GM21390 (cell line): Measurements from ENCODE around the gene LHCGR.

Experiments
- ATAC-seq: cut with Tn5 transposase; IDR thresholded peaks from one replicate; pipeline ENCODE4 v1.9.1; 2021; ENCODE audit not compliant: unreplicated experiment

LHCGR gene

GRCh38 chr2:48755473-48755872 lies at the start of gene LHCGR:
Gene LHCGR, minus strand, starts transcription at chr2:48755724. Its CDS starts 53 bp downstream, at chr2:48755671.
- no peak for ATAC-seq

- ATAC-seq: no peak
Measured at GRCh38 chr2:48799601-48800000, 44.1 kb upstream of the LHCGR start.

GRCh38 chr2:48795065-48795464 lies 39.5 kb upstream of the LHCGR start:
- ATAC-seq: no peak

GRCh38 chr2:48793671-48794070 lies 38.1 kb upstream of the LHCGR start:
- no peak for ATAC-seq

- ATAC-seq: no peak
Measured at GRCh38 chr2:48792030-48792429, 36.5 kb upstream of the LHCGR start.

GRCh38 chr2:48790407-48791170 lies 35.1 kb upstream of the LHCGR start:
- ATAC-seq: no peak

- ATAC-seq: no peak
Measured at GRCh38 chr2:48787580-48787979, 32.1 kb upstream of the LHCGR start.

- ATAC-seq: no peak
Measured at GRCh38 chr2:48781366-48781765, 25.8 kb upstream of the LHCGR start.

- no peak for ATAC-seq
Measured at GRCh38 chr2:48779019-48779716, 23.6 kb upstream of the LHCGR start.

- ATAC-seq: no peak
Measured at GRCh38 chr2:48774251-48774650, 18.7 kb upstream of the LHCGR start.

- ATAC-seq: no peak
Measured at GRCh38 chr2:48771241-48772014, 15.9 kb upstream of the LHCGR start.

GRCh38 chr2:48770181-48770580 lies 14.7 kb upstream of the LHCGR start:
- ATAC-seq: no peak

GRCh38 chr2:48768669-48769068 lies 13.1 kb upstream of the LHCGR start:
- no peak for ATAC-seq

- ATAC-seq: no peak
Measured at GRCh38 chr2:48767330-48767729, 11.8 kb upstream of the LHCGR start.

- no peak for ATAC-seq
Measured at GRCh38 chr2:48760826-48761225, 5.3 kb upstream of the LHCGR start.

- no peak for ATAC-seq
Measured at GRCh38 chr2:48759682-48760081, 4.2 kb upstream of the LHCGR start.

- ATAC-seq: no peak
Measured at GRCh38 chr2:48756289-48756688, 765 bp upstream of the LHCGR start.

GRCh38 chr2:48754874-48755273 lies 650 bp downstream of the LHCGR start:
- ATAC-seq: no peak

GRCh38 chr2:48753228-48753627 lies 2.3 kb downstream of the LHCGR start:
- no peak for ATAC-seq

- ATAC-seq: peak; percentile 76
Measured at GRCh38 chr2:48750128-48750739, 5.3 kb downstream of the LHCGR start.
